Activated naive CD8-positive, alpha-beta T cell treated with anti-CD3 and anti-CD28 coated beads for 36 hours (primary cell): ENCODE results near the gene TIMP2. TPM values are rescaled to one million over a fixed set of nuclear protein-coding genes. Genes with fewer than 3 reads are reported as not detected.

Experiments used
- DNase-seq: peaks from one replicate; pipeline ENCODE4 v3.0.0; 2021
- H3K27ac Mint-ChIP-seq: one replicate; pipeline ENCODE4 v1.8.0; 2022; ENCODE audit warnings: mild to moderate bottlenecking, moderate library complexity, mixed read lengths
- H3K27me3 Mint-ChIP-seq: one replicate; pipeline ENCODE4 v1.8.0; 2022; ENCODE audit warnings: mild to moderate bottlenecking, mixed read lengths
- H3K36me3 Mint-ChIP-seq: one replicate; pipeline ENCODE4 v1.8.0; 2021; ENCODE audit warnings: mild to moderate bottlenecking, mixed read lengths
- H3K4me1 Mint-ChIP-seq: one replicate; pipeline ENCODE4 v1.8.0; 2021; ENCODE audit warnings: mixed read lengths
- H3K4me3 Mint-ChIP-seq: one replicate; pipeline ENCODE4 v1.8.0; 2022; ENCODE audit warnings: mild to moderate bottlenecking, moderate library complexity, mixed read lengths
- H3K9me3 Mint-ChIP-seq: one replicate; pipeline ENCODE4 v1.8.0; 2022; ENCODE audit warnings: mixed read lengths
- total RNA-seq, 2 experiments: library from RNA; stranded (reverse); gene quantifications; one replicate each; pipeline ENCODE4 v1.2.3, GENCODE V29; 2021

Gene TIMP2
- total RNA-seq, 2 experiments from 2014 or later, result 1.2 to 1.3 TPM

GRCh38 chr17:78840780-78841611, 84.2 kb downstream of the TIMP2 start, which contains the start of gene USP36:
USP36 (minus strand) TSS chr17:78840814; CDS start chr17:78836363, 4,451 bp downstream.
- DNase-seq, result peak; percentile 99
- no peaks in the 10 kb centered on the region for H3K9me3 Mint-ChIP-seq
- peaks cover 29% of the 10 kb centered on the region for H3K4me1 Mint-ChIP-seq
- peak within 1 kb of the TSS; percentile 95 for H3K27ac Mint-ChIP-seq
- peak within 1 kb of the TSS; percentile 88 for H3K4me3 Mint-ChIP-seq
- peaks cover 32% of the 10 kb centered on the region for H3K36me3 Mint-ChIP-seq
- no peaks in the 10 kb centered on the region for H3K27me3 Mint-ChIP-seq

- no peaks in the 10 kb centered on the region for H3K9me3 Mint-ChIP-seq
- no peaks in the 10 kb centered on the region for H3K27me3 Mint-ChIP-seq
- H3K4me3 Mint-ChIP-seq, result peak overlapping the region; percentile 88
- peaks cover 29% of the 10 kb centered on the region for H3K4me1 Mint-ChIP-seq
- peaks cover 36% of the 10 kb centered on the region for H3K36me3 Mint-ChIP-seq
- no peak for DNase-seq
- H3K27ac Mint-ChIP-seq, result peak overlapping the region; percentile 95
Observed at GRCh38 chr17:78840530-78840779, 84.7 kb downstream of the TIMP2 start.

GRCh38 chr17:78839762-78840529, 85.2 kb downstream of the TIMP2 start:
- H3K27ac Mint-ChIP-seq, result peak overlapping the region; percentile 89
- DNase-seq, result peak; percentile 51
- peaks cover 38% of the 10 kb centered on the region for H3K36me3 Mint-ChIP-seq
- no peaks in the 10 kb centered on the region for H3K27me3 Mint-ChIP-seq
- H3K4me1 Mint-ChIP-seq, result peaks cover 29% of the 10 kb centered on the region
- H3K9me3 Mint-ChIP-seq, result no peaks in the 10 kb centered on the region
- peak overlapping the region; percentile 88 for H3K4me3 Mint-ChIP-seq

GRCh38 chr17:78839235-78839761, 85.9 kb downstream of the TIMP2 start:
- Mint-ChIP-seq H3K9me3 (no peaks in the 10 kb centered on the region), H3K27me3 (no peaks in the 10 kb centered on the region), H3K27ac (peak overlapping the region; percentile 89), H3K4me1 (peaks cover 29% of the 10 kb centered on the region), H3K36me3 (peaks cover 41% of the 10 kb centered on the region), H3K4me3 (peak overlapping the region; percentile 88)
- DNase-seq, result no peak

- Mint-ChIP-seq H3K9me3 (no peaks in the 10 kb centered on the region), H3K4me1 (peaks cover 29% of the 10 kb centered on the region), H3K36me3 (peaks cover 45% of the 10 kb centered on the region), H3K27me3 (no peaks in the 10 kb centered on the region), H3K27ac (peak overlapping the region; percentile 89), H3K4me3 (peak overlapping the region; percentile 88)
- no peak for DNase-seq
Observed at GRCh38 chr17:78838574-78839005, 86.6 kb downstream of the TIMP2 start.

GRCh38 chr17:78836420-78837021, 88.7 kb downstream of the TIMP2 start:
- DNase-seq, result no peak
- Mint-ChIP-seq H3K9me3 (no peaks in the 10 kb centered on the region), H3K27ac (no peak overlapping the region), H3K4me1 (peaks cover 22% of the 10 kb centered on the region), H3K27me3 (no peaks in the 10 kb centered on the region), H3K36me3 (peaks cover 61% of the 10 kb centered on the region), H3K4me3 (no peak overlapping the region)

GRCh38 chr17:78834571-78834970, 90.6 kb downstream of the TIMP2 start:
- Mint-ChIP-seq H3K4me1 (peaks cover 19% of the 10 kb centered on the region), H3K27me3 (no peaks in the 10 kb centered on the region), H3K27ac (no peak overlapping the region), H3K36me3 (peaks cover 65% of the 10 kb centered on the region), H3K9me3 (no peaks in the 10 kb centered on the region), H3K4me3 (no peak overlapping the region)
- no peak for DNase-seq

- Mint-ChIP-seq H3K27ac (no peak overlapping the region), H3K27me3 (no peaks in the 10 kb centered on the region), H3K4me1 (peaks cover 5% of the 10 kb centered on the region), H3K4me3 (no peak overlapping the region), H3K36me3 (peaks cover 59% of the 10 kb centered on the region), H3K9me3 (no peaks in the 10 kb centered on the region)
- DNase-seq, result no peak
Observed at GRCh38 chr17:78832541-78832810, 92.7 kb downstream of the TIMP2 start.

- Mint-ChIP-seq H3K27ac (no peak overlapping the region), H3K27me3 (no peaks in the 10 kb centered on the region), H3K4me3 (no peak overlapping the region), H3K4me1 (peaks cover 2% of the 10 kb centered on the region), H3K9me3 (no peaks in the 10 kb centered on the region), H3K36me3 (peaks cover 57% of the 10 kb centered on the region)
- DNase-seq, result no peak
Observed at GRCh38 chr17:78831688-78832540, 93.3 kb downstream of the TIMP2 start.

- H3K9me3 Mint-ChIP-seq, result no peaks in the 10 kb centered on the region
- H3K4me3 Mint-ChIP-seq, result no peak overlapping the region
- DNase-seq, result no peak
Observed at GRCh38 chr17:78829477-78829876, 95.7 kb downstream of the TIMP2 start.

GRCh38 chr17:78828470-78829185, 96.6 kb downstream of the TIMP2 start:
- H3K9me3 Mint-ChIP-seq, result no peaks in the 10 kb centered on the region
- peaks cover 7% of the 10 kb centered on the region for H3K4me1 Mint-ChIP-seq
- H3K36me3 Mint-ChIP-seq, result peaks cover 52% of the 10 kb centered on the region
- H3K27me3 Mint-ChIP-seq, result no peaks in the 10 kb centered on the region
- DNase-seq, result no peak
- no peak overlapping the region for H3K4me3 Mint-ChIP-seq
- H3K27ac Mint-ChIP-seq, result no peak overlapping the region

More at GRCh38 chr17:78829477-78829876, 95.7 kb downstream of the TIMP2 start:
- H3K36me3 Mint-ChIP-seq, result peaks cover 51% of the 10 kb centered on the region
- H3K4me1 Mint-ChIP-seq, result peaks cover 7% of the 10 kb centered on the region
- H3K27me3 Mint-ChIP-seq, result no peaks in the 10 kb centered on the region
- H3K27ac Mint-ChIP-seq, result no peak overlapping the region

- Mint-ChIP-seq H3K4me1 (peaks cover 13% of the 10 kb centered on the region), H3K27ac (no peak overlapping the region), H3K4me3 (no peak overlapping the region), H3K36me3 (peaks cover 51% of the 10 kb centered on the region), H3K9me3 (no peaks in the 10 kb centered on the region), H3K27me3 (no peaks in the 10 kb centered on the region)
- DNase-seq, result no peak
Observed at GRCh38 chr17:78826836-78827509, 98.2 kb downstream of the TIMP2 start.

GRCh38 chr17:78826421-78826820, 98.8 kb downstream of the TIMP2 start:
- H3K36me3 Mint-ChIP-seq, result peaks cover 54% of the 10 kb centered on the region
- DNase-seq, result no peak
- no peak overlapping the region for H3K4me3 Mint-ChIP-seq
- H3K9me3 Mint-ChIP-seq, result no peaks in the 10 kb centered on the region
- no peaks in the 10 kb centered on the region for H3K27me3 Mint-ChIP-seq
- peaks cover 13% of the 10 kb centered on the region for H3K4me1 Mint-ChIP-seq
- no peak overlapping the region for H3K27ac Mint-ChIP-seq
